Loucy (cell line): Measurements from ENCODE around the gene SLC25A30.
"Not testable (repeated sequence)": the region's sequence is repeated elsewhere in the genome, so short reads cannot be mapped to it uniquely, and the experiment has no call there.

Experiments
- EZH2phosphoT487 ChIP-seq: fragments of 200-600 bp; IDR thresholded peaks from 2 replicates; pipeline ENCODE4 v1.6.1; 2018; ENCODE audit warnings: antibody characterized with exemption, mild to moderate bottlenecking, moderate library complexity, borderline replicate concordance
- TF ChIP-seq, protein P1 (sequence below): fragments of 200-600 bp; sonication (generic); conservative IDR thresholded peaks from 2 replicates; pipeline ENCODE4 v1.5.1; 2014; ENCODE audit warnings: mild to moderate bottlenecking, antibody characterized with exemption, low read length

DNA sequence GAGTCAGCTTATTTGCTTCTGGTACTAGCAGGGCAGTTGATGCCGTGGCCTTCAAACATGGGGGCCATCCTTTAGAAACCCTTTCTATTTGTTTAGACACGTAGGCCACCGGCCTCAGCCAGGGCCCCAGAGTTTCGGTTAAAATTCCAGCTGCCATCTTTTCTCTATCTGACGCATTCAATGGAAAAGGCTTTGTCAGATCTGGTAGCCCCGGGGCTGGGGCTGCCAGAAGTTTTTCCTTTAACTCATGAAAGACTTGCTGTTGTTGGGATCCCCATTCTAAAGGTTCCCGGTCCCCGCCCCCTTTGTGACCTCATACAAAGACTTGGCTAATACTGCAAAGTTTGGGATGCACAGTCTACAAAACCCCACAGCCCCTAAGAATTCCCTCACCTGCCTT lies 41.5 kb downstream of the SLC25A30 start:
- TF ChIP-seq, protein P1, sequence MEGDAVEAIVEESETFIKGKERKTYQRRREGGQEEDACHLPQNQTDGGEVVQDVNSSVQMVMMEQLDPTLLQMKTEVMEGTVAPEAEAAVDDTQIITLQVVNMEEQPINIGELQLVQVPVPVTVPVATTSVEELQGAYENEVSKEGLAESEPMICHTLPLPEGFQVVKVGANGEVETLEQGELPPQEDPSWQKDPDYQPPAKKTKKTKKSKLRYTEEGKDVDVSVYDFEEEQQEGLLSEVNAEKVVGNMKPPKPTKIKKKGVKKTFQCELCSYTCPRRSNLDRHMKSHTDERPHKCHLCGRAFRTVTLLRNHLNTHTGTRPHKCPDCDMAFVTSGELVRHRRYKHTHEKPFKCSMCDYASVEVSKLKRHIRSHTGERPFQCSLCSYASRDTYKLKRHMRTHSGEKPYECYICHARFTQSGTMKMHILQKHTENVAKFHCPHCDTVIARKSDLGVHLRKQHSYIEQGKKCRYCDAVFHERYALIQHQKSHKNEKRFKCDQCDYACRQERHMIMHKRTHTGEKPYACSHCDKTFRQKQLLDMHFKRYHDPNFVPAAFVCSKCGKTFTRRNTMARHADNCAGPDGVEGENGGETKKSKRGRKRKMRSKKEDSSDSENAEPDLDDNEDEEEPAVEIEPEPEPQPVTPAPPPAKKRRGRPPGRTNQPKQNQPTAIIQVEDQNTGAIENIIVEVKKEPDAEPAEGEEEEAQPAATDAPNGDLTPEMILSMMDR, result not testable (repeated sequence)
- TF ChIP-seq EZH2phosphoT487, result not testable (repeated sequence)
